Measurements from ENCODE around the gene NCAM1. TPM values are rescaled to one million over a fixed set of nuclear protein-coding genes. Genes with fewer than 3 reads are reported as not detected.

Gene NCAM1
- total RNA-seq, 1 experiment from 2014 or later, result not detected

DNA sequence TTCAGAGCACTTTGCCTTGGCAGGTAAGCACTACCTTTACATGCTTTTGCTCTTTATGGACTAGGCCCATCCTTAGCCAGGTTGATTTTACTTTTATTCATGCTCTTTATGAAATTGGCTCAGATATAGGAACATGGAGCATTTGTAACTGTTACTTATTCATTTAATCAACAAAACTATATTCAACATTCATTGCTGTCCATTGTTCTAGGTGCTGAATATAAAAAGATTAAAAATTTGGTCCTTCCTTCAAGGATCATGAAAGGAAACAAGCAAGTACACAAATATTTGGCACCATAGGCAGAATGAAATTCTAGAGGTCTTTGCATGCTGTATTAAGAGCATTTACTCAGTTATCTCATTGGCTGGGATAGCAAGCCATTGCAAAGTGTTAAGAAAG is 191.3 kb downstream of the NCAM1 start:
- intact Hi-C loops (cut with micrococcal nuclease), result no loop called here
- H3K4me1 ChIP-seq (ENCODE audit: insufficient read depth, low read length), result no peaks in the 10 kb centered on the region
- DNase-seq, result no peak
- H3K9me2 ChIP-seq (replicated peaks; ENCODE audit: low read length), result no peaks in the 10 kb centered on the region
- H3K27me3 ChIP-seq (ENCODE audit: low read length), result peaks cover 27% of the 10 kb centered on the region; the same call in 1 of the 2 replicates
- POLR2A ChIA-PET (ENCODE audit: unreplicated experiment), result no interaction called here
- no peaks in the 10 kb centered on the region for H3K79me2 ChIP-seq (ENCODE audit: low read length)
- H3K27ac ChIP-seq (ENCODE audit: low read length), result no peak overlapping the region
- TF ChIP-seq, protein P1, sequence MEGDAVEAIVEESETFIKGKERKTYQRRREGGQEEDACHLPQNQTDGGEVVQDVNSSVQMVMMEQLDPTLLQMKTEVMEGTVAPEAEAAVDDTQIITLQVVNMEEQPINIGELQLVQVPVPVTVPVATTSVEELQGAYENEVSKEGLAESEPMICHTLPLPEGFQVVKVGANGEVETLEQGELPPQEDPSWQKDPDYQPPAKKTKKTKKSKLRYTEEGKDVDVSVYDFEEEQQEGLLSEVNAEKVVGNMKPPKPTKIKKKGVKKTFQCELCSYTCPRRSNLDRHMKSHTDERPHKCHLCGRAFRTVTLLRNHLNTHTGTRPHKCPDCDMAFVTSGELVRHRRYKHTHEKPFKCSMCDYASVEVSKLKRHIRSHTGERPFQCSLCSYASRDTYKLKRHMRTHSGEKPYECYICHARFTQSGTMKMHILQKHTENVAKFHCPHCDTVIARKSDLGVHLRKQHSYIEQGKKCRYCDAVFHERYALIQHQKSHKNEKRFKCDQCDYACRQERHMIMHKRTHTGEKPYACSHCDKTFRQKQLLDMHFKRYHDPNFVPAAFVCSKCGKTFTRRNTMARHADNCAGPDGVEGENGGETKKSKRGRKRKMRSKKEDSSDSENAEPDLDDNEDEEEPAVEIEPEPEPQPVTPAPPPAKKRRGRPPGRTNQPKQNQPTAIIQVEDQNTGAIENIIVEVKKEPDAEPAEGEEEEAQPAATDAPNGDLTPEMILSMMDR (conservative IDR thresholded peaks at IDR 0.05; ENCODE audit: low read depth, low read length), result no peak
- no peak for TF ChIP-seq EZH2 (IDR thresholded peaks at IDR 0.05; ENCODE audit: low read length, unreplicated experiment)
- no peak for TF ChIP-seq EZH2phosphoT487 (IDR thresholded peaks at IDR 0.05; ENCODE audit: borderline replicate concordance, low read length)
- H3K9me3 ChIP-seq (ENCODE audit: low read length), result no peaks in the 10 kb centered on the region
- H2AFZ ChIP-seq (ENCODE audit: low read length), result no peak overlapping the region
- H4K20me1 ChIP-seq (ENCODE audit: low read length), result no peaks in the 10 kb centered on the region
- no peak overlapping the region for H3K9ac ChIP-seq (ENCODE audit: low read length)
- no peak overlapping the region for H3K4me2 ChIP-seq (ENCODE audit: low read length)
- no TSS peak for BruUV-seq (replicated peaks)
- H3K4me3 ChIP-seq (ENCODE audit: low read length), result no peak overlapping the region
- no peaks in the 10 kb centered on the region for H3F3A ChIP-seq (ENCODE audit: low read length, unreplicated experiment)
- no peaks in the 10 kb centered on the region for H3K36me3 ChIP-seq (ENCODE audit: low read depth, low read length)
- CTCF ChIA-PET, result no interaction called here
- ATAC-seq, result no peak

DNA sequence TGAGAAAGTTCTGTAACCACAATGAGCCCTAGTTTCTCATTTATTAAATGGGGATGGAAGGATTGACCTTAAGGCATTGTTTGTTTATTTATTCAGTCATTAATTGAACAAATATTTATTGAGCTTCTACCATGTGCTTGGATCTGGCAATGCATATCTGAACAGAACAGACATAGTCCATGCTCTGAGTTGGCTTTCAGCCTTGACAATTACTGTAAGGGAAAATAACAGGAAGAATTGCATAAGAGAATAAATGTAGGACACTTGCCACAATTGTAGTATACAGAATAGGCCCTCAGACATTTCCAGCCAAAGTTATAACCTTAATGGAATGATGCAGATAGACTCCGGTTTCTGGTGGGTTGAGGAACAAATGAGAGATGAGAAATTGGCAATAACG is 192.6 kb downstream of the NCAM1 start:
- H3K27me3 ChIP-seq (ENCODE audit: low read length), result peaks cover 14% of the 10 kb centered on the region; the same call in 1 of the 2 replicates
- H4K20me1 ChIP-seq (ENCODE audit: low read length), result no peaks in the 10 kb centered on the region
- H3K27ac ChIP-seq (ENCODE audit: low read length), result no peak overlapping the region
- H3K9me3 ChIP-seq (ENCODE audit: low read length), result no peaks in the 10 kb centered on the region
- TF ChIP-seq, protein P1 (conservative IDR thresholded peaks at IDR 0.05; ENCODE audit: low read depth, low read length), result no peak
- TF ChIP-seq EZH2phosphoT487 (IDR thresholded peaks at IDR 0.05; ENCODE audit: borderline replicate concordance, low read length) (no peak), EZH2 (IDR thresholded peaks at IDR 0.05; ENCODE audit: low read length, unreplicated experiment) (no peak)
- DNase-seq, result no peak
- ChIA-PET CTCF (no interaction called here), POLR2A (ENCODE audit: unreplicated experiment) (no interaction called here)
- H3K4me3 ChIP-seq (ENCODE audit: low read length), result no peak overlapping the region
- intact Hi-C loops (cut with micrococcal nuclease), result no loop called here
- BruUV-seq (replicated peaks), result no TSS peak
- no peaks in the 10 kb centered on the region for H3K9me2 ChIP-seq (replicated peaks; ENCODE audit: low read length)
- no peaks in the 10 kb centered on the region for H3K4me1 ChIP-seq (ENCODE audit: insufficient read depth, low read length)
- ATAC-seq, result no peak
- no peak overlapping the region for H3K4me2 ChIP-seq (ENCODE audit: low read length)
- no peak overlapping the region for H3K9ac ChIP-seq (ENCODE audit: low read length)
- no peaks in the 10 kb centered on the region for H3K36me3 ChIP-seq (ENCODE audit: low read depth, low read length)
- no peak overlapping the region for H2AFZ ChIP-seq (ENCODE audit: low read length)
- no peaks in the 10 kb centered on the region for H3K79me2 ChIP-seq (ENCODE audit: low read length)
- H3F3A ChIP-seq (ENCODE audit: low read length, unreplicated experiment), result no peaks in the 10 kb centered on the region

DNA sequence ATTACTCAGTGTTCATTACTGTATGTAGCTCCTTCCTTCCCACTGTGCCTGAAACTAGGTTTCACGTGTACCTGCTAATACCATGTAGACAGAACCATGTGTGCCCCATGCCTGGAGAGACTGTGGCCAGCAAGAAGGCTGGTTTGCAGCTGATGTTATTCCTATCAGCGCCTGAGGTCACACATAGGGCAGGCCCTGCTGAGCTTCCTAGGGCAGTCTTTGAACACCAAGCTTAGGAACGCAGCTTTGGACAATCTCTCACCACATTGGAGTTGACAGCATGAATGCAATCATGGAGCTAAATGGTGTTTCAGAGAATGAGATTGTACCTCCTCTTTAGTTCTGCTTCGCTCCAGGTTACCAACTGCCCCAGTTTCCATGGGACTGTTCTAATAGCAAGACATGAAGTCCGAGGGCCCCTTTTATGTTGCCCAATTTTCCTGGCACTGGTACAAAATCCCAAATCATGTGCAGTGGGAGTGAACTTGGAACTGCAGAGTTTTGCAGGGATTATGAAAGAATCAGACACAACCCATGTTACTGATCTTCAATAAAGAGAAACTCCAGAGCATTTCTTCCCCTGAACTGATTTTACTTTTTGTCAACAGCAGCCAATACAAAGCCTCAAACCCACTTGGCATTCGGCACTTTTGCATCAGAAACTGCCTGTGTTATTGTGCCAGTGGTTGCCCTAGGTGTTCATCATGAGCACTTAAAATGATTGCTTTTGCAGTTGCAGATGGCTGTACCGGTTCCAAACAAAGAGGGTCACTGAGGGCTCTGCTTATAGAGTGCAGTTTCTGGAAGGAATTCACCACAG is 199.0 kb downstream of the NCAM1 start:
- H3K4me1 ChIP-seq (ENCODE audit: insufficient read depth, low read length), result no peaks in the 10 kb centered on the region
- ATAC-seq (no peak), DNase-seq (no peak)
- no peaks in the 10 kb centered on the region for H3K79me2 ChIP-seq (ENCODE audit: low read length)
- H3K27me3 ChIP-seq (ENCODE audit: low read length), result peaks cover 20% of the 10 kb centered on the region; the same call in 1 of the 2 replicates
- H2AFZ ChIP-seq (ENCODE audit: low read length), result no peak overlapping the region
- TF ChIP-seq EZH2 (IDR thresholded peaks at IDR 0.05; ENCODE audit: low read length, unreplicated experiment) (no peak), EZH2phosphoT487 (IDR thresholded peaks at IDR 0.05; ENCODE audit: borderline replicate concordance, low read length) (no peak)
- TF ChIP-seq, protein P1 (conservative IDR thresholded peaks at IDR 0.05; ENCODE audit: low read depth, low read length), result no peak
- no peaks in the 10 kb centered on the region for H4K20me1 ChIP-seq (ENCODE audit: low read length)
- intact Hi-C loops (cut with micrococcal nuclease), result no loop called here
- H3K9me2 ChIP-seq (replicated peaks; ENCODE audit: low read length), result no peaks in the 10 kb centered on the region
- no peaks in the 10 kb centered on the region for H3F3A ChIP-seq (ENCODE audit: low read length, unreplicated experiment)
- H3K4me3 ChIP-seq (ENCODE audit: low read length), result no peak overlapping the region
- H3K9ac ChIP-seq (ENCODE audit: low read length), result no peak overlapping the region
- no peak overlapping the region for H3K4me2 ChIP-seq (ENCODE audit: low read length)
- no peaks in the 10 kb centered on the region for H3K9me3 ChIP-seq (ENCODE audit: low read length)
- no peaks in the 10 kb centered on the region for H3K36me3 ChIP-seq (ENCODE audit: low read depth, low read length)
- BruUV-seq (replicated peaks), result no TSS peak
- H3K27ac ChIP-seq (ENCODE audit: low read length), result no peak overlapping the region
- ChIA-PET POLR2A (ENCODE audit: unreplicated experiment) (no interaction called here), CTCF (no interaction called here)

All from PC-3 (cell line).